ENCODE data around the gene JAG1.

- TF ChIP-seq CTCF (IDR thresholded peaks at IDR 0.05): no peak
- no peak for TF ChIP-seq POLR2A (IDR thresholded peaks at IDR 0.05)
Measured at GRCh38 chr20:10603971-10604864, 69.6 kb downstream of the JAG1 start.
